DOHH2 (cell line): ENCODE data around the gene HORMAD2.

ENCODE experiments used
- CTCF ChIP-seq: fragments of 200-600 bp; sonication (generic); IDR thresholded peaks from one replicate; pipeline ENCODE4 v1.5.1; 2014; ENCODE audit warnings: antibody characterized with exemption, mild to moderate bottlenecking, low read depth, low read length; ENCODE audit not compliant: poor library complexity, severe bottlenecking
- EZH2phosphoT487 ChIP-seq: fragments of 200-600 bp; sonication (generic); IDR thresholded peaks from 2 replicates; pipeline ENCODE4 v1.6.1; 2017; ENCODE audit warnings: borderline replicate concordance, mild to moderate bottlenecking, antibody characterized with exemption, low read length, moderate library complexity, mixed read lengths

GRCh38 chr22:30183861-30184278 is 103.6 kb downstream of the HORMAD2 start:
- TF ChIP-seq CTCF (no peak), EZH2phosphoT487 (no peak)
